ENCODE results near the gene ADORA2B.

- TF ChIP-seq CTCF (IDR thresholded peaks at IDR 0.05), result no peak
- no peak for TF ChIP-seq POLR2A (IDR thresholded peaks at IDR 0.05)
Observed at GRCh38 chr17:15966183-15966878, 21.4 kb downstream of the ADORA2B start.
